ENCODE measurements around the gene ANKRD9. TPM values are rescaled to one million over a fixed set of nuclear protein-coding genes. Genes with fewer than 3 reads are reported as not detected.

The ANKRD9 gene
- total RNA-seq, 1 donor from 2014 or later = 9.4 TPM

DNA sequence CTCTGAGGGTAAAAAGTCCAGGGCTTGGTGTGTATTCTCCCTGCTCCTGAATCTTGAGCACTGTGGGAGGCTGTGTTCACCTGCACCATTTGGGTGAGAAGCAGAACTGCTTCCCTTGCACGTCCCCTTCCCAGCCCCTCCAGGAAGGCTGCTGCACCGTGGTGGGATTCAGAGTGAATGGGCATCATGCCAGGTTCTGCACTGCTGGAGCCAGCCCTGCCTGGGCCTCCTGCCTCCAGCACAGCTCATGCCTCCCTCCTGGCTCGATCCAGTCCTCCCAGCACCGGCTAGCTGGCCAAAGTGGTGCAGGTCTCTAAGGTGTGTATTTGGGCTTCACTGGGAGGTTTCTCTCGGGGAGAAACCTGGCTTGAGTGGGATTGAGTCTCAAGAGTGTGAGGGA is 54.9 kb downstream of the ANKRD9 start:
- peaks cover 39 to 57% (median 45%) of the 10 kb centered on the region in 3 donors for H3K36me3 ChIP-seq (ENCODE audit: control insufficient read depth in 3 of 3, insufficient read depth in 3 of 3, low read length in 3 of 3)

GRCh38 chr14:102452302-102452701 is 57.3 kb downstream of the ANKRD9 start:
- no peaks in the 10 kb centered on the region for H3K9me3 ChIP-seq (ENCODE audit: control insufficient read depth in 3 of 3, low read length in 3 of 3)
- no peak overlapping the region for H3K4me3 ChIP-seq (ENCODE audit: low read length in 3 of 3)
- H3K27me3 ChIP-seq (ENCODE audit: control insufficient read depth in 3 of 3, insufficient read depth in 3 of 3, low read length in 3 of 3) = no peaks in the 10 kb centered on the region
- peaks cover 34 to 63% (median 48%) of the 10 kb centered on the region in 3 donors for H3K36me3 ChIP-seq (ENCODE audit: control insufficient read depth in 3 of 3, insufficient read depth in 3 of 3, low read length in 3 of 3)
- H3K9ac ChIP-seq (ENCODE audit: low read depth in 1 of 3, low read length in 3 of 3) = no peak overlapping the region
- H3K27ac ChIP-seq (ENCODE audit: low read depth, low read length) = no peak overlapping the region
- H3K4me1 ChIP-seq (ENCODE audit: control insufficient read depth in 3 of 3, insufficient read depth in 3 of 3, low read length in 3 of 3) = peaks cover 11 to 14% (median 14%) of the 10 kb centered on the region in 3 donors

More for the DNA sequence above, 54.9 kb downstream of the ANKRD9 start:
- H3K9ac ChIP-seq (ENCODE audit: low read depth in 1 of 3, low read length in 3 of 3) = no peak overlapping the region
- H3K4me1 ChIP-seq (ENCODE audit: control insufficient read depth in 3 of 3, insufficient read depth in 3 of 3, low read length in 3 of 3) = peaks cover 11 to 14% (median 14%) of the 10 kb centered on the region in 3 donors
- no peaks in the 10 kb centered on the region for H3K27me3 ChIP-seq (ENCODE audit: control insufficient read depth in 3 of 3, insufficient read depth in 3 of 3, low read length in 3 of 3)
- no peak overlapping the region for H3K4me3 ChIP-seq (ENCODE audit: low read length in 3 of 3)
- no peak overlapping the region for H3K27ac ChIP-seq (ENCODE audit: low read depth, low read length)
- H3K9me3 ChIP-seq (ENCODE audit: control insufficient read depth in 3 of 3, low read length in 3 of 3) = no peaks in the 10 kb centered on the region

Small RNA genes lying within 50 kb of the gene (small RNA-seq; reads per million reads assigned to genes)
- gene MIR4309 = not detected

Other genes starting within 250 kb of the ANKRD9 start
- 5.2 TPM for gene MOK, start 204.6 kb downstream of the ANKRD9 start, total RNA-seq
- gene ZNF839, start 190.0 kb downstream of the ANKRD9 start, total RNA-seq = 15.7 TPM
- 24.0 TPM for gene CINP, start 146.9 kb downstream of the ANKRD9 start, total RNA-seq
- gene TECPR2, start 146.8 kb downstream of the ANKRD9 start, total RNA-seq = 12.0 TPM
- gene RCOR1, start 82.9 kb upstream of the ANKRD9 start, total RNA-seq = 10.4 TPM